T-cell (primary cell): ENCODE results near the gene NCKAP5L. TPM values are rescaled to one million over a fixed set of nuclear protein-coding genes. Genes with fewer than 3 reads are reported as not detected.
"Not testable (repeated sequence)": the region's sequence is repeated elsewhere in the genome, so short reads cannot be mapped to it uniquely, and the experiment has no call there.

ENCODE experiments used
- ATAC-seq, 4 experiments: fragments of 200-7000 bp in 3 of 4; fragments of 150-1000 bp in 1 of 4; cut with Tn5 transposase; replicated peaks in 1 of 4; 1 replicate in 3 of 4; 2 replicates in 1 of 4; pipeline ENCODE4 v1.10.0; 2021; ENCODE audit warnings: moderate library complexity in 3 of 4, mild to moderate bottlenecking in 2 of 4, moderate number of reproducible peaks in 1 of 4
- CTCF ChIA-PET, 2 donors: fragments of 300-600 bp; sonication (Branson Sonifier 250); formaldehyde crosslinking; loops; one replicate each; lab custom pipeline; 2022; ENCODE audit warnings: antibody characterized with exemption in 2 of 2; lab: Charles Lee
- POLR2A ChIA-PET, 2 donors: fragments of 300-600 bp; sonication (Branson Sonifier 250); formaldehyde crosslinking; loops; one replicate each; lab custom pipeline; 2022; ENCODE audit warnings: antibody characterized with exemption in 2 of 2; lab: Charles Lee
- DNase-seq, 35 experiments: peaks; one replicate each; pipeline versions ENCODE4 v3.0.0 to v3.0.0-alpha.2; 2013 to 2023
- H3K27ac ChIP-seq: one replicate; pipeline ENCODE4 v1.5.1; 2013; ENCODE audit warnings: low read length
- H3K27me3 ChIP-seq, 2 experiments: replicated peaks in 1 of 2; 1 replicate in 1 of 2; 2 replicates in 1 of 2; pipeline versions ENCODE4 v1.6.1 to v1.7.0; 2013; ENCODE audit warnings: low read length in 1 of 2, mixed read lengths in 1 of 2; ENCODE audit not compliant: control insufficient read depth in 2 of 2, insufficient read depth in 2 of 2; ENCODE audit errors: extremely low read depth in 1 of 2
- H3K36me3 ChIP-seq, 2 donors: 1 replicate in 1 of 2; 2 replicates in 1 of 2; pipeline versions ENCODE4 v1.6.1 to v1.7.0; 2013; ENCODE audit warnings: low read length in 1 of 2; ENCODE audit not compliant: control insufficient read depth in 2 of 2, insufficient read depth in 1 of 2; ENCODE audit errors: extremely low read depth in 1 of 2
- H3K4me1 ChIP-seq, 2 experiments: 1 replicate in 1 of 2; 2 replicates in 1 of 2; pipeline versions ENCODE4 v1.6.1 to v1.7.0; 2013; ENCODE audit warnings: low read length in 2 of 2, mixed read lengths in 1 of 2; ENCODE audit not compliant: insufficient read depth in 2 of 2, control insufficient read depth in 1 of 2; ENCODE audit errors: extremely low read depth in 1 of 2
- H3K4me3 ChIP-seq, 2 donors: 1 replicate in 1 of 2; 2 replicates in 1 of 2; pipeline versions ENCODE4 v1.5.1 to v1.7.0; 2013; ENCODE audit warnings: mild to moderate bottlenecking in 2 of 2, low read length in 1 of 2, moderate library complexity in 1 of 2; ENCODE audit not compliant: control insufficient read depth in 1 of 2; ENCODE audit errors: extremely low read depth in 1 of 2
- H3K9me3 ChIP-seq: 2 replicates; pipeline ENCODE4 v1.7.0; 2013
- H3K27ac Mint-ChIP-seq, 2 donors: one replicate each; pipeline ENCODE4 v1.8.0; 2020 to 2021; ENCODE audit warnings: mild to moderate bottlenecking in 2 of 2, mixed read lengths in 2 of 2
- H3K27me3 Mint-ChIP-seq, 2 donors: one replicate each; pipeline ENCODE4 v1.8.0; 2021 to 2022; ENCODE audit warnings: mixed read lengths in 2 of 2
- H3K36me3 Mint-ChIP-seq: one replicate; pipeline ENCODE4 v1.8.0; 2021; ENCODE audit warnings: mixed read lengths
- H3K4me1 Mint-ChIP-seq, 3 donors: one replicate each; pipeline ENCODE4 v1.8.0; 2020 to 2022; ENCODE audit warnings: mixed read lengths in 3 of 3, mild to moderate bottlenecking in 1 of 3
- H3K4me3 Mint-ChIP-seq, 3 donors: one replicate each; pipeline ENCODE4 v1.8.0; 2020 to 2022; ENCODE audit warnings: mild to moderate bottlenecking in 3 of 3, mixed read lengths in 3 of 3, moderate library complexity in 3 of 3
- H3K9me3 Mint-ChIP-seq, 3 donors: one replicate each; pipeline ENCODE4 v1.8.0; 2020 to 2022; ENCODE audit warnings: mixed read lengths in 3 of 3
- WGBS: methylation state at CpG from one replicate; pipeline ENCODE4 v1.1.5; 2013; ENCODE audit warnings: missing lambda C conversion rate; ENCODE audit not compliant: insufficient coverage; 5-methylcytosine and 5-hydroxymethylcytosine counted together
- total RNA-seq, 35 experiments: library from RNA in 6 of 35; stranded (reverse) in 6 of 35; fragments of 120-200 nt in 1 of 35; gene quantifications; one replicate each; pipeline versions ENCODE4 v1.2.1 to v1.2.4 and lab custom pipeline; 2013 to 2026

NCKAP5L gene
- total RNA-seq, 5 donors from 2014 or later (not counting 1 experiment from before 2014, with no cell fraction given): 11.1 to 12.9 (median 12.6) TPM

DNA sequence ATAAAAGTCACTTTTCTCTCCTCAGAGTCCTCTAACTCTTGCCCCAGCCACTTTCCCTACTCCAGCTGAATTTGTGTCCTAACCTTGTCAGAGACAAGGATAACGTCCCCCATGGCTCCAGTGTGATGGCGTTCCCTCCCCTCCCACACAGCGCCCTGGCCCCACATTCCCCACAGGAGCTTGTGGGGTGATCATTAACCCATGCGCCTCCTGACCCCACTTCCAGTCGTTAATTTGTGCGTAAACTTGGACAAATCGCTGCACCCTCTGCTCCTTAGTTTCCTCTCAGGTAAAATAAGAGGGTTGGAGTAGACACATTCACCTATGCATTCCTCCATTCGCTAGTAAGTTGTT lies 37.5 kb upstream of the NCKAP5L start:
- Histone ChIP-seq H3K4me1 (peaks cover 0 to 6% of the 10 kb centered on the region in 2 experiments), H3K27ac (no peak overlapping the region), H3K9me3 (no peaks in the 10 kb centered on the region), H3K27me3 (peaks cover 0 to 29% of the 10 kb centered on the region in 2 experiments), H3K36me3 (no peaks in the 10 kb centered on the region), H3K4me3 (no peak overlapping the region)
- Mint-ChIP-seq H3K36me3 (no peaks in the 10 kb centered on the region), H3K4me3 (no peak overlapping the region), H3K9me3 (no peaks in the 10 kb centered on the region), H3K27ac (no peak overlapping the region), H3K27me3 (peaks cover 4 to 5% of the 10 kb centered on the region in 2 donors), H3K4me1 (peaks cover 0 to 2% (median 0%) of the 10 kb centered on the region in 3 donors)
- ATAC-seq (no peak), DNase-seq (no peak)
- 33% methylated on average over 1 of the region's 8 CpGs for WGBS
- ChIA-PET CTCF (no interaction called here), POLR2A (no interaction called here)

DNA sequence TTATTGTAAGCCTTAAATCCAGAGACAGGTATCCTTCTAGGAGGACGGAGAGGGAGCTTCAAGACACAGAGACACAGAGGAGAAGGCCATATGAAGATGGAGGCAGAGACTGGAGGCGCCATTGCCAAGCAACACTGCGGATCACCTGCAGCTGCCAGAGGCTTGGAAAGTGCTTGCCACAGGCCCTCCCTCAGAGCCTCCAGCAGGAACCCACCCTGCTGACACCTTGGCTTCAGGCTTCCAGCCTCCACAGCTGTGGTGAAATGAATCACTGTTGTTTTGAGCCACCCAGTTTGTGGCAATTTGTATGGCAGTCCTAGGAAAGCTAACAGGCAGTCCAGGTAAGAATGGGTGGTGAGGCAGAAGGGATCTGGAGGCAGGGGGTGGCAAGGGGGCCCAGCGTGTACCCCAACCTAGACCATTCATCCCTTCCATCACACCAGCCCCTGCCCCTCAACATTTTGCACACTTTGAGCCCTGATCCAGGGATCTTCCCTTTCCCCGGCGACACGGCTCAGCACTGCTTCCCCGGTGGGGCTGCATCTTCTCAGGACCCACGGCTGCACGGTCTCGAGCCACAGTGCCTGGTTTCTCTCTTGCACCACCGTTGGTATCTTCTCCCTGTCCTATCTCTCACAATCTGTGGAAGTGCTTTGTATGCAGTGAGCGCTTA lies 37.0 kb upstream of the NCKAP5L start:
- DNase-seq (no peak), ATAC-seq (no peak)
- H3K4me3 ChIP-seq: no peak overlapping the region
- H3K9me3 ChIP-seq: no peaks in the 10 kb centered on the region
- Mint-ChIP-seq H3K27me3 (peaks cover 4 to 5% of the 10 kb centered on the region in 2 donors), H3K4me1 (peaks cover 0 to 2% (median 0%) of the 10 kb centered on the region in 3 donors), H3K36me3 (no peaks in the 10 kb centered on the region), H3K4me3 (no peak overlapping the region), H3K27ac (no peak overlapping the region), H3K9me3 (no peaks in the 10 kb centered on the region)
- peaks cover 0 to 29% of the 10 kb centered on the region in 2 experiments for H3K27me3 ChIP-seq
- H3K27ac ChIP-seq: no peak overlapping the region
- 86% methylated on average over 11 of the region's 13 CpGs for WGBS
- no peaks in the 10 kb centered on the region for H3K36me3 ChIP-seq
- peaks cover 0 to 6% of the 10 kb centered on the region in 2 experiments for H3K4me1 ChIP-seq
- POLR2A ChIA-PET: no interaction called here
- CTCF ChIA-PET: interaction anchor here in 1 of 2 donors (0.6 to 1.1 kb wide), 2 partner anchors 16 to 153 kb away, joined by 3 read pairs; no protein-coding TSS in a partner anchor

DNA sequence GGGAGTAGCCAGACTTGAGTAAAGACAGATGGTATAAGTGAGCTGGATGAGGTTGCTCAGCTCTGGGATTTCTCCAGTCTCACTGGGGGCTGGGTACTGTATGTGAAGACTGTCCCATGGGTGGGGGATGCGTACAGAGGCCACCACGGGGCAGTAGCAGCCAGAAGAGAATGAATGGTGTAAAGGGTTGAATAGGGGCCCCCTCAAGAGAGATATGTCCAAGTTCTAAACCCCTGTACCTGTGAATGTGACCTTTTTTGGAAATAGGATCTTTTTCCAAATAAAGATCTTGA lies 36.5 kb upstream of the NCKAP5L start:
- H3K4me3 ChIP-seq: no peak overlapping the region
- Mint-ChIP-seq H3K9me3 (no peaks in the 10 kb centered on the region), H3K27ac (no peak overlapping the region), H3K36me3 (no peaks in the 10 kb centered on the region), H3K4me1 (peaks cover 0 to 2% (median 0%) of the 10 kb centered on the region in 3 donors), H3K4me3 (no peak overlapping the region), H3K27me3 (peaks cover 4 to 5% of the 10 kb centered on the region in 2 donors)
- POLR2A ChIA-PET: no interaction called here
- H3K27ac ChIP-seq: no peak overlapping the region
- ATAC-seq (no peak), DNase-seq (no peak)
- peaks cover 0 to 29% of the 10 kb centered on the region in 2 experiments for H3K27me3 ChIP-seq
- CTCF ChIA-PET: interaction anchor here in 1 of 2 donors (0.6 to 1.1 kb wide), 2 partner anchors 15 to 153 kb away, joined by 3 read pairs; no protein-coding TSS in a partner anchor
- no CpG with 5 or more reads among the region's 2 CpGs for WGBS
- no peaks in the 10 kb centered on the region for H3K9me3 ChIP-seq
- H3K36me3 ChIP-seq: no peaks in the 10 kb centered on the region
- peaks cover 0 to 6% of the 10 kb centered on the region in 2 experiments for H3K4me1 ChIP-seq

DNA sequence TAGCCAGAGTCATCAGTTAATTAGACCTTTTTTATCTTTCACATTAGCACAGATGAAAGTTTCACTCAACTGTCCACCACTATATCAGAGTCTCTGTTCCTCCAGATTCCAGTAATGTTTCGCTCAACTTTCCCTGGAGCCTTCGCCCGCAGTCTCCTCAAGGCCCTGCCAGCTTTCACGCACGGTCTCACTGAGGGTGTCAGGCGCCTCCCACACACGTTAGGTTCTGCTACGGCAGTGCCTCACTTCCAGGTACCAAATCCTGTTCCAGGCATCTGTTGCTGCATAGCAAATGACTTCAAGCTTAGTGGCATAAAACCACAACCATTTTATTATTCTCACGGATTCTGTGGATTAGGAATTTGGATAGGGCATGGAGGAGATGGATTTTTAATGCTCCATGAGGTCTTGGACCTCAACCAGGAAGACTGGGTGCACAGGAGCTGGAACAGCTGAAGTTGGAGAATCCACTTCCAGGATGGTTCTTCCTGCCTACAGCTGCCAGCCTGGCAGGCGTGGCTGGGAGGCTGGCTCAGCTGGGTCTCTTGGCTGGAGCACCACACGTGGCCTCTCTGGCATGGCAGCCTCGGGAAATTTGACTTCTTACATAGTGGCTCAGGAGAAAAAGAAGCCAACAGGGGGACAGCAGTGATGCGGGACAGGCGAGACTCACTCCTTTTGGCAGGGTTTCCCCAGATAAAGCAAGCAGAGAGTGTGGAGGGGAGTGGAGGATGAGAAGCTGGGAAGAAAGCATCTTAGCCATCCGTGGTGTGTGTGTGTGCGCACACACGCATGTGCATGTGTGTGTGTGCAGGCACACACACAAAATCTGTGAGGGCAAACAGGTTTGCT lies 36.0 kb upstream of the NCKAP5L start:
- Mint-ChIP-seq H3K27ac (no peak overlapping the region), H3K9me3 (no peaks in the 10 kb centered on the region), H3K27me3 (peaks cover 4 to 6% of the 10 kb centered on the region in 2 donors), H3K36me3 (no peaks in the 10 kb centered on the region), H3K4me1 (peaks cover 0 to 2% (median 0%) of the 10 kb centered on the region in 3 donors), H3K4me3 (no peak overlapping the region)
- Histone ChIP-seq H3K27me3 (peaks cover 0 to 29% of the 10 kb centered on the region in 2 experiments), H3K9me3 (no peaks in the 10 kb centered on the region), H3K4me3 (no peak overlapping the region), H3K4me1 (peaks cover 0 to 6% of the 10 kb centered on the region in 2 experiments), H3K36me3 (no peaks in the 10 kb centered on the region), H3K27ac (no peak overlapping the region)
- ChIA-PET POLR2A (interaction anchor here in 1 of 2 donors (0.7 kb wide), 1 partner anchor 11 kb away, joined by 3 read pairs; no protein-coding TSS in a partner anchor), CTCF (interaction anchor here in 1 of 2 donors (0.6 to 1.1 kb wide), 2 partner anchors 15 to 152 kb away, joined by 3 read pairs; no protein-coding TSS in a partner anchor)
- 75% methylated on average over 15 of the region's 17 CpGs for WGBS
- DNase-seq (no peak), ATAC-seq (no peak)

DNA sequence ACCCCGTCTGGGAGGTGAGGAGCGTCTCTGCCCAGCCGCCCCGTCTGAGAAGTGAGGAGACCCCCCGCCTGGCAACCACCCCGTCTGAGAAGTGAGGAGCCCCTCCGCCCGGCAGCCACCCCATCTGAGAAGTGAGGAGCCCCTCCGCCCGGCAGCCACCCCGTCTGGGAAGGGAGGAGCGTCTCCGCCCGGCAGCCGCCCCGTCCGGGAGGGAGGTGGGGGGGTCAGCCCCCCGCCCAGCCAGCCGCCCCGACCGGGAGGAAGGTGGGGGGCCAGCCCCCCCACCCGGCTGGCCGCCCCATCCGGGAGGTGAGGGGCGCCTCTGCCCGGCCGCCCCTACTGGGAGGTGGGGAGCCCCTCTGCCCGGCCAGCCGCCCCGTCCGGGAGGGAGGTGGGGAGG lies 32.7 kb upstream of the NCKAP5L start:
- H3K36me3 Mint-ChIP-seq, H3K36me3 ChIP-seq, H3K9me3 Mint-ChIP-seq, H3K9me3 ChIP-seq, H3K27ac ChIP-seq, POLR2A ChIA-PET, H3K4me1 ChIP-seq, H3K27ac Mint-ChIP-seq, H3K4me3 Mint-ChIP-seq, ATAC-seq, H3K4me1 Mint-ChIP-seq, CTCF ChIA-PET, H3K4me3 ChIP-seq, DNase-seq: not testable (repeated sequence)
- peaks cover 4 to 13% of the 10 kb centered on the region in 2 donors for H3K27me3 Mint-ChIP-seq
- H3K27me3 ChIP-seq: peaks cover 0 to 14% of the 10 kb centered on the region in 2 experiments
- WGBS: 100% methylated on average over 6 of the region's 31 CpGs

DNA sequence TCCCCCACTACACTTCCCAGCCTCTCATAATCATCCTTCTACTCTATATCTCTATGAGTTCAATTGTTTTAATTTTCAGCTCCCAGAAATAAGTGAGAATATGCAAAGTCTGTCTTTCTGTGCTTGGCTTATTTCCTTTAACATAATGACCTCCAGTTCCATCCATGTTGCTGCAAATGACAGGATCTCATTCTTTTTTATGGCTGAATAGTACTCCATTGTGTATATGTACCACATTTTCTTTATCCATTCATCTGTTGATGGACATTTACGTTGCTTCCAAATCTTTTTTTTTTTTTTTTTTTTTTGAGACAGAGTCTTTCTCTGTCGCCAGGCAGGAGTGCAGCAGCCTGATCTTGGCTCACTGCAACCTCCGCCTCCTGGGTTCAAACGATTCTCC lies 27.7 kb upstream of the NCKAP5L start:
- H3K4me3 Mint-ChIP-seq, ATAC-seq, H3K9me3 Mint-ChIP-seq, H3K4me1 ChIP-seq, DNase-seq, H3K9me3 ChIP-seq, POLR2A ChIA-PET, H3K27me3 ChIP-seq, H3K27ac ChIP-seq, H3K4me3 ChIP-seq, CTCF ChIA-PET, H3K27ac Mint-ChIP-seq, H3K36me3 ChIP-seq, H3K36me3 Mint-ChIP-seq, H3K4me1 Mint-ChIP-seq: not testable (repeated sequence)
- 75% methylated on average over 3 of the region's 4 CpGs for WGBS
- H3K27me3 Mint-ChIP-seq: peaks cover 9 to 12% of the 10 kb centered on the region in 2 donors
